22Rv1 (cell line): ENCODE results near the gene MEIS2.

ENCODE experiments used
- H3K27ac ChIP-seq: fragments of 450-650 bp; 2 replicates; pipeline ENCODE4 v1.5.1; 2017
- ZFX ChIP-seq: fragments of 450-650 bp; IDR thresholded peaks from 2 replicates; pipeline ENCODE4 v1.6.1; 2017; ENCODE audit warnings: antibody characterized with exemption, borderline replicate concordance
- TF ChIP-seq, protein P1 (sequence below): fragments of 450-650 bp; IDR thresholded peaks from 2 replicates; pipeline ENCODE4 v1.5.1; 2017; ENCODE audit warnings: mild to moderate bottlenecking

The MEIS2 gene

DNA sequence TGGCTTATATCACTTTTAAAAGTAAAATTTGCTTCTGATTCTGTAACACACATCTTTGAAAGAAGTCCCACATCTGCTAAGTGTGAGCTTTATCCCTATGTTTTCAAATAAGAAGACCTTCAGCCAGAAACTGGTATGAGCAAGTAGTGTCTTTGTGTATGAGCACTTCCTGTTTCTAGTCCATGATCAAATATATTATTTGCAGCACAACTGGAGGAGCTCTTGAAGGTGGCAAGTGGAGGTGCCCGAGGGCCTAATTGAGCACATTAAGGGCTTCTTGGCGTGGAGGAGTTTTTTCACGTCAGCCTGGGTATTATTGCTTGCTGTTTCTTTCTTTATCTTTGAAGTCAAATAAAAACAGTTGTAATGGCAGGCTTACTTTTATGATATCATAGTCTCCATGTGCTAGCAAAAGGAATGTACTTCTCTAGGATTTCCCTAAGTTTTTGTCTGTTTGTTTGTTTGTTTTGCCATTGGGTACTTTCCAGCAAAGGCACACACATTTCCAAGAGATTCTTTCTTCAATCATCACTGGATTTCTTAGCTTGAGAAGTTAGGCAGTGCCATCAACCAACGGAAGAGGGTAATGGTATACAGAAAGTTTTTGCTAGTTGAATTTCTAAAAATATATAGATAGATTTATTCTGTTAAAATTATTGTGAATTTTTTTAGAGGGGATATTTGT, 68.1 kb downstream of the MEIS2 start:
- TF ChIP-seq ZFX, result no peak
- TF ChIP-seq, protein P1, sequence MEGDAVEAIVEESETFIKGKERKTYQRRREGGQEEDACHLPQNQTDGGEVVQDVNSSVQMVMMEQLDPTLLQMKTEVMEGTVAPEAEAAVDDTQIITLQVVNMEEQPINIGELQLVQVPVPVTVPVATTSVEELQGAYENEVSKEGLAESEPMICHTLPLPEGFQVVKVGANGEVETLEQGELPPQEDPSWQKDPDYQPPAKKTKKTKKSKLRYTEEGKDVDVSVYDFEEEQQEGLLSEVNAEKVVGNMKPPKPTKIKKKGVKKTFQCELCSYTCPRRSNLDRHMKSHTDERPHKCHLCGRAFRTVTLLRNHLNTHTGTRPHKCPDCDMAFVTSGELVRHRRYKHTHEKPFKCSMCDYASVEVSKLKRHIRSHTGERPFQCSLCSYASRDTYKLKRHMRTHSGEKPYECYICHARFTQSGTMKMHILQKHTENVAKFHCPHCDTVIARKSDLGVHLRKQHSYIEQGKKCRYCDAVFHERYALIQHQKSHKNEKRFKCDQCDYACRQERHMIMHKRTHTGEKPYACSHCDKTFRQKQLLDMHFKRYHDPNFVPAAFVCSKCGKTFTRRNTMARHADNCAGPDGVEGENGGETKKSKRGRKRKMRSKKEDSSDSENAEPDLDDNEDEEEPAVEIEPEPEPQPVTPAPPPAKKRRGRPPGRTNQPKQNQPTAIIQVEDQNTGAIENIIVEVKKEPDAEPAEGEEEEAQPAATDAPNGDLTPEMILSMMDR, result no peak
- no peak overlapping the region for H3K27ac ChIP-seq

DNA sequence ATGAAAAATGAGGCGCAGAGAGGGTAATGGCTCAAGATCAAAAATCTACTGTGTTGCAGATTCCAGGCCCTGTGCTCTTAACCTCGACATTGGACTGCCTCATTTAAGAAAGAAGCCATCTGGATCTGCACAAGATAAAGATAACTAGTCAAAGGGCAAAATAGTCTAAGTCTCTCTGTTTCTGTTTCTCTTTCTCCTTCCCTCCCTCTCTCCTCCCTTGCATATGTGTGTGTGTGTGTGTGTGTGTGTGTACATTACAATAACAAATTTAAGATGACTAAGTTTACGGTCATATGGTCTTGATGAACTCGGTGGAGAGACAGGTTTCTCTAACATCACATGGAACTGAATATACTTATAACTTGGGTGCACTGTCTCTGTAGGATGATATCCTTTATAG, 69.2 kb downstream of the MEIS2 start:
- TF ChIP-seq ZFX, result no peak
- TF ChIP-seq, protein P1, result no peak
- no peak overlapping the region for H3K27ac ChIP-seq

DNA sequence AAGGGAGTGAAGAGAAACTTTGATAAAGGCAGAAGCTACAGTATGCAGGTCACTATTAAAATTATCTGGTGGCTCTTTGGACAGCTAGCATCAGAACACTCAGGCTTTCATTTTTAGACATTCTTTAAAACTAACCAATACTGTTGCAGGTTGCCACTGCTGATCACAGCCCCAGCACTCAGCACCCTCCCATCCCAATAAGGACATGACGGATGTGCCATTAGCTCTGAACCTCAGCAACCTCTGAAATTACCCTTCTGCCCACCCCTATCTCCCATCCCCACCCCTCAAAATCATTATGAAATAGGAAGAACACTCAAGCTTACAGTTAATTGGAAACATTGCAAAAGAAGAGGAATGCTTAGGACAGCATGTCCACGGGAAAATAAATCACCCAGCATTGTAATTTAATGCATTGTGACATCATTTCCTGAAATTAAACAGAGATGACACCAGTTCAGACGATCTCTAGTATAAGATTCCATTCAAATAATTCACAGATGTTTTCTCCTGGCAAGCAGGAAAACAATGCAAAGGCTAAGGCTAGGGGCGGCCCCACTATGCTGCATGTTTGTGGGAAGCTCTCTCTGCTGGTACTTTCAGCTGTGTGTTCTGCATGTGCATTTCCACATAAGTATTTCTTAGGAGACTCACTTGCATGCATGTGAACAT, 71.6 kb downstream of the MEIS2 start:
- no peak for TF ChIP-seq ZFX
- H3K27ac ChIP-seq, result no peak overlapping the region

DNA sequence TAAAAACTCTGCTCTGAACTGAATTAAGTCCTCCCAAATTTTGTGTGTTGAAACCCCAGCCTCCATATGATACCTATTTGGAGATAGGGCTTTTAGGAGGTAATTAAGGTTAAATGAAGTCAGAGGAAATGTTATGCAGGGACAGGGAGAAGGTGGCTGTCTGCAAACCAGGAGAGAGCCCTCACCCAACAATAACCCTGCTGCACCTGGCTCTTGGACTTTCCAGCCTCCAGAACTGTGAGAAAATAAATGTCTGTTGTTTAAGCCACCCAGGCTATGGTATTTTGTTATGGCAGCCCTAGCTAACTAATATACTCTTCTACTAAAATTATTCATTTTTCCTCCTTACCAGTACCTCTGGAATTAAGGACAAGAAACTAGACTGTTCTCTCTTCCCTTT, 79.5 kb downstream of the MEIS2 start:
- TF ChIP-seq, protein P1, result no peak

DNA sequence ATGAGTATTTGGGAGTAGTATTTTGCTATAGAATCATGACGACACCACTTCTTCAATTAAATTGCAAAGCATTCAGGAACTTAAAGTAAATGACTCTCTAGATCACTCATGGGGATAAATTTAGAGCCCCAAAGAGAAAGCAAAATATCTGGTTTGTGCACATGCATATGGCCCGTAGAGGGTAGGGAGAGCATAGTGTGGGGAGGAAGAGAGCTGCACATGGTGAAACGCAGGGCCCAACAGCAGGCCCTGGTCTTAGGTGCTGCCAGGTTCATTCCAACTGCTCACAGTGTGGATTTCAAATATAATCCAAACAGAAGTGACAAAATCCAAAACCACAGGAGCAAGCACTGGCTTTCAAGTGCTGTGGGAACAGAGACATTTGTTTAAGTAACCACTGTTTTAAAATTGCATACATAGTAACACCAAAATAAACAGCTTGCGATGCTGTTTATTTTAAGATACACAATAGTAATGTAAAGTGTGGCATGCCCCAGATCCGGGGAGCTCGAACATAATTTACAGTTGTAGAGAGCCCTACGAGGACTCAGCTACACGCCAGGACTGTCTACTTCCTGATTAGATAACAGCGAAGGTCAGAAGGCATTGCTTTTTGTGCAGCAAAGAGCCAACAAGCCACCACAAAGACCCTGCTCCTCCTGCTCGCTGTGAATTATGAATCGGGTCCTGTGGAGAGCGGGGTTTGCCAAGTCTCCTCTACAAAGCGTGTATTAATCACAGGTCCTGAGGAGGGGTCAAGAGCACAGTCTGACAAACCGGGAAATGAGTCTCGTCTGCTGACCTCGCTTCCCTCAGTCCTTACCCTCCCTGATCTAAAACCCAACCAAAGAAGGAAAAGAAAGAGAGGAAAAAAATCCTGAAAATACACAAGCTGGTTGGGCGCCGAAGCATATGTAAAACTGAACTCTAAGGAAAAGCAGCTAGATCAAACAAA, 80.6 kb downstream of the MEIS2 start:
- no peak overlapping the region for H3K27ac ChIP-seq
- TF ChIP-seq, protein P1, result no peak
- no peak for TF ChIP-seq ZFX

More for the DNA sequence above, 79.5 kb downstream of the MEIS2 start:
- no peak overlapping the region for H3K27ac ChIP-seq

DNA sequence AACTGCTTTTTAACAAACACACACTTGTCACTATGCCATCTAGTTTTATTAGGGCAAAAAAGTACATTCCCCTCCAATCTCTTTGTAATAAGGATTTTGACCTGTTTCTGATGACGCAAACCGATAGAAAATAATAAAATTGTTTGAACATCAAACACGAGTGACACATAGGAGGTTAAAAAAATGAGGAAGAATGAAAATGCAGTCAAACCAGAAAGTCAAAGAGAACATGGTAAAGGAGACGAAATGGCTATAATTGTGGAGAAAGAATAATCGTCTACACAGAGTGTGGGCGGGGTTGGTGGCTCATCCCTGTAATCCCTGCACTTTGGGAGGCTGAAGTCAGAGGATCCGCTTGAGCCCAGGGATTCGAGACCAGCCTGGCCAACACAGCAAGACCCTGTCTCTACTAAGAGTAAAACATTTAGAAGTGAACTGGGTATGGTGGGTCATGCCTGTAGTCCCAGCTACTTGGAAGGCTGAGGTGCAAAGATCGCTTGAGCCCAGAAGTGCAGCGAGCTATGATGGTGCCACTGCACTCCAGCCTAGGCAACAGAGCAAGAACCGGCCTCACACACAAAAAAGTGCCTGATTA, 83.2 kb downstream of the MEIS2 start:
- TF ChIP-seq, protein P1, result no peak
- no peak for TF ChIP-seq ZFX
- H3K27ac ChIP-seq, result no peak overlapping the region

DNA sequence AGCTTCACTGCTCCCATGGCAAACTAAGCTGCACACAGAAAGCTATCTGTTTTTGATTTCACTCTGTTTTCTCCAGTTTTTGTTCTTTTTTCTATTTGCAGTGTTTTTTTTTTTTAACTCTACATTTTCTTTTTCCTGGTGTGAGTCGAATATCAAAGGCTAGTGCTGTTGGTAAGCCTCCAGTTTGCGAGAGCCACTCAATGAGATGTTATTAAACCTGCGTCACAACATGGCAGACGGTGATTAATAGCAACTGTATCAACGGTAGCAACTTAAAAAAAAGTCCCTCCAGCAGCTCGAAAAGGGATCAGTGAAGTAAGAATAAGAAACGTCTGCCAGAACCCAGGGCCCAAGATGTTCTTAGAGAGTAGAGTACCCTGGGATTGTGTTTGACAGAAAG, 84.1 kb downstream of the MEIS2 start:
- H3K27ac ChIP-seq, result no peak overlapping the region
- TF ChIP-seq ZFX, result no peak
- TF ChIP-seq, protein P1, result no peak
